HEK293T (cell line): ENCODE results near the gene TMCO4.

Experiments
- ARNT ChIP-seq: fragments of 450-650 bp; IDR thresholded peaks from 2 replicates; pipeline ENCODE4 v1.6.1; 2017; ENCODE audit warnings: mild to moderate bottlenecking
- BHLHE40 ChIP-seq: fragments of 450-650 bp; IDR thresholded peaks from 2 replicates; pipeline ENCODE4 v1.6.1; 2016; ENCODE audit warnings: mild to moderate bottlenecking, moderate library complexity, borderline replicate concordance
- FOXK2 ChIP-seq: fragments of 450-650 bp; IDR thresholded peaks from 2 replicates; pipeline ENCODE4 v1.6.1; 2016; ENCODE audit warnings: mild to moderate bottlenecking
- FOXM1 ChIP-seq: fragments of 450-650 bp; IDR thresholded peaks from 2 replicates; pipeline ENCODE4 v1.6.1; 2017; ENCODE audit warnings: mild to moderate bottlenecking, borderline replicate concordance
- HDGF ChIP-seq: fragments of 450-650 bp; IDR thresholded peaks from 2 replicates; pipeline ENCODE4 v1.6.1; 2017; ENCODE audit warnings: antibody characterized with exemption, borderline replicate concordance
- NFRKB ChIP-seq: fragments of 450-650 bp; IDR thresholded peaks from 2 replicates; pipeline ENCODE4 v1.6.1; 2016; ENCODE audit warnings: mild to moderate bottlenecking, moderate library complexity
- PKNOX1 ChIP-seq: fragments of 450-650 bp; IDR thresholded peaks from 2 replicates; pipeline ENCODE4 v1.6.1; 2016
- SP1 ChIP-seq: fragments of 450-650 bp; IDR thresholded peaks from 2 replicates; pipeline ENCODE4 v1.6.1; 2017
- SUZ12 ChIP-seq: fragments of 450-650 bp; IDR thresholded peaks from 2 replicates; pipeline ENCODE4 v1.6.1; 2016; ENCODE audit warnings: mild to moderate bottlenecking
- TARDBP ChIP-seq: fragments of 450-650 bp; IDR thresholded peaks from 2 replicates; pipeline ENCODE4 v1.6.1; 2016

GRCh38 chr1:19804831-19805251 is 5.1 kb upstream of the TMCO4 start:
- TF ChIP-seq FOXK2 (no peak), TARDBP (no peak), PKNOX1 (no peak), FOXM1 (no peak), HDGF (no peak), ARNT (no peak), BHLHE40 (no peak), SUZ12 (no peak), SP1 (no peak), NFRKB (no peak)
